ENCODE results near the gene TMC7. TPM values are rescaled to one million over a fixed set of nuclear protein-coding genes. Genes with fewer than 3 reads are reported as not detected.

Gene TMC7
- total and polyA plus RNA-seq, 9 of the 15 experiments (the other 6 are each of a cell fraction or from before 2014, with no cell fraction given), result 0.08 to 2.0 (median 1.5) TPM

DNA sequence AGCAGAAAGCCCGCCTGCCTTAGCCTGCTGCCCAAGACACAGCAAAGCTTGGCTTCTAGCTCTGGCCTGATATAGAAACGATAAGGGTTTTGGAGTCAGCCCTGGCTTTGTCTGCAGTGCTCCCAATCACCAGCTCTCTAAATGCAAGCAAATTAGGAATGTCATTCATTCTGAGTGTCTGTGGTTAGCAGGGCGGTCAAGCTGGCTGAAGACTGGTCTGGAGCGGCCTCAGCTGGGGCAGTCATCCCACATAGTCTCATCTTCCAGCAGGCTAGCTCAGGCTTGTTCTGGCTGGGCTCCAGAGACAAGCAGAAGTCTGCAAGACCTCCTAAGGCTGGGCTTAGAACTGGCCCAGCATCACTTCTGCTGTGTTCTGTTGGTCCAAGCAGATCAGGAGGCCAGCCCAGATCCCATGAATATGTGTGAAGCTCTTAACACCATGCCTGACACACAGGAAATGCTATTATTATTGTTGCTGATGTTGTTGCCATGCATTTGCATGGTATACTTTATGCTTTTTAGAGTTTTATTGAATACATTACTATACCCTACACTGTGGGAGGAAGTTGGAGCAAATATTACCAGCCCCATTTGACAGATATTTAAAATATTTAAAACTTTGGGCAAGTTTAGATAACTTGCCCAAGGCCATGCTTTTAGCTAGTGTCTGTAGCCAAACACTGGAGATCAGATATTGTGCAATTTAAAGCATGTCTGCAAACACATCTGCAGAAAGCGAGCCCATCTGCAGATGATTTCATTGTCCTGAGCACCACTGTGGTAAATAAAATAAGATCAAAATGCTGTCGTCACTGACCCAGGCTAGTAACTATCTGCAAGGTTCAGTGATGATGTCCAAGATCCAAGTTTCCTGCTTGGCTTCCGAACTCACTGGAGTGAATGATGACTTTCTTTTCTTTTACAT, 24.8 kb downstream of the TMC7 start (continued):
- no peak for TF ChIP-seq MAZ (CRISPR knock-in tag; conservative IDR thresholded peaks at IDR 0.05 in 1 of 2, IDR thresholded peaks at IDR 0.05 in 1 of 2)
- TF ChIP-seq CEBPB (tag; IDR thresholded peaks at IDR 0.05), result peak; percentile 64
- TF ChIP-seq, protein P1, sequence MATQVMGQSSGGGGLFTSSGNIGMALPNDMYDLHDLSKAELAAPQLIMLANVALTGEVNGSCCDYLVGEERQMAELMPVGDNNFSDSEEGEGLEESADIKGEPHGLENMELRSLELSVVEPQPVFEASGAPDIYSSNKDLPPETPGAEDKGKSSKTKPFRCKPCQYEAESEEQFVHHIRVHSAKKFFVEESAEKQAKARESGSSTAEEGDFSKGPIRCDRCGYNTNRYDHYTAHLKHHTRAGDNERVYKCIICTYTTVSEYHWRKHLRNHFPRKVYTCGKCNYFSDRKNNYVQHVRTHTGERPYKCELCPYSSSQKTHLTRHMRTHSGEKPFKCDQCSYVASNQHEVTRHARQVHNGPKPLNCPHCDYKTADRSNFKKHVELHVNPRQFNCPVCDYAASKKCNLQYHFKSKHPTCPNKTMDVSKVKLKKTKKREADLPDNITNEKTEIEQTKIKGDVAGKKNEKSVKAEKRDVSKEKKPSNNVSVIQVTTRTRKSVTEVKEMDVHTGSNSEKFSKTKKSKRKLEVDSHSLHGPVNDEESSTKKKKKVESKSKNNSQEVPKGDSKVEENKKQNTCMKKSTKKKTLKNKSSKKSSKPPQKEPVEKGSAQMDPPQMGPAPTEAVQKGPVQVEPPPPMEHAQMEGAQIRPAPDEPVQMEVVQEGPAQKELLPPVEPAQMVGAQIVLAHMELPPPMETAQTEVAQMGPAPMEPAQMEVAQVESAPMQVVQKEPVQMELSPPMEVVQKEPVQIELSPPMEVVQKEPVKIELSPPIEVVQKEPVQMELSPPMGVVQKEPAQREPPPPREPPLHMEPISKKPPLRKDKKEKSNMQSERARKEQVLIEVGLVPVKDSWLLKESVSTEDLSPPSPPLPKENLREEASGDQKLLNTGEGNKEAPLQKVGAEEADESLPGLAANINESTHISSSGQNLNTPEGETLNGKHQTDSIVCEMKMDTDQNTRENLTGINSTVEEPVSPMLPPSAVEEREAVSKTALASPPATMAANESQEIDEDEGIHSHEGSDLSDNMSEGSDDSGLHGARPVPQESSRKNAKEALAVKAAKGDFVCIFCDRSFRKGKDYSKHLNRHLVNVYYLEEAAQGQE (IDR thresholded peaks at IDR 0.05; ENCODE audit: borderline replicate concordance), result peak; percentile 97
- TF ChIP-seq, protein P1 (CRISPR knock-in tag; IDR thresholded peaks at IDR 0.05; ENCODE audit: low read depth), result no peak
- no peak for TF ChIP-seq MAFF (IDR thresholded peaks at IDR 0.05; ENCODE audit: low read length)
- TF ChIP-seq CEBPG (CRISPR knock-in tag; IDR thresholded peaks at IDR 0.05), result no peak
- TF ChIP-seq CEBPG (tag; conservative IDR thresholded peaks at IDR 0.05 in 1 of 2, IDR thresholded peaks at IDR 0.05 in 1 of 2), result peak; percentile 8 to 35; a peak in 2 of 4 replicates
- TF ChIP-seq KLF16 (IDR thresholded peaks at IDR 0.05), result peak; percentile 97
- TF ChIP-seq EWSR1 (IDR thresholded peaks at IDR 0.05; ENCODE audit: borderline replicate concordance, low read depth, partially characterized antibody), result no peak
- no peak for TF ChIP-seq BDP1 (IDR thresholded peaks at IDR 0.05; ENCODE audit: insufficient read depth, insufficient read length)
- peak; percentile 37 for TF ChIP-seq MEIS2 (IDR thresholded peaks at IDR 0.05; ENCODE audit: partially characterized antibody)
- no peak for TF ChIP-seq POLR3G (IDR thresholded peaks at IDR 0.05; ENCODE audit: extremely low read depth, insufficient read length, insufficient replicate concordance)

All from K562 (cell line).